Fibroblast of skin of right quadriceps (primary cell): Measurements from ENCODE around the gene SELE.
A peak's percentile ranks its signal among the peaks of the same experiment; 100 is the strongest.

Experiments used
- DNase-seq: peaks from one replicate; pipeline ENCODE4 v3.0.0-alpha.2; 2013

Gene SELE

GRCh38 chr1:169680377-169681019 is 53.4 kb downstream of the SELE start:
- DNase-seq, result no peak

- no peak for DNase-seq
These were observed 54.2 kb downstream of the SELE start for GRCh38 chr1:169679692-169680091.

GRCh38 chr1:169676001-169676400 is 57.9 kb downstream of the SELE start:
- DNase-seq, result peak; percentile 6
